GM12878 (cell line): ENCODE results near the gene SLC5A1. TPM values are rescaled to one million over a fixed set of nuclear protein-coding genes. Genes with fewer than 3 reads are reported as not detected.

Experiments used
- ATAC-seq: fragments of 200-7000 bp; cut with Tn5 transposase; 3 replicates; pipeline ENCODE4 v1.9.1; 2020; ENCODE audit warnings: mild to moderate bottlenecking, moderate library complexity
- BruUV-seq: library from RNA; stranded (reverse); fragments of 400-500 nt; replicated peaks from 2 replicates; lab custom pipeline; 2021; lab: Mats Ljungman, UMichigan
- CTCF ChIA-PET: fragments of 300-600 bp; sonication (Branson Sonifier 250); formaldehyde crosslinking; extraction: SDS; loops from one replicate; lab custom pipeline; 2021; ENCODE audit warnings: inconsistent platforms; lab: Yijun Ruan, JAX
- POLR2A ChIA-PET: fragments of 350-600 bp; formaldehyde crosslinking; extraction: SDS; loops from one replicate; lab custom pipeline; 2021; ENCODE audit warnings: inconsistent platforms; lab: Charles Lee
- RAD21 ChIA-PET: fragments of 300-600 bp; sonication (Branson Sonifier 250); formaldehyde crosslinking; loops from one replicate; lab custom pipeline; 2023; ENCODE audit warnings: antibody characterized with exemption; ENCODE audit not compliant: unreplicated experiment; lab: Charles Lee
- SMC1A ChIA-PET: fragments of 300-600 bp; sonication (Branson Sonifier 250); formaldehyde crosslinking; loops from one replicate; lab custom pipeline; 2023; ENCODE audit not compliant: unreplicated experiment, uncharacterized antibody; lab: Charles Lee
- DNase-seq: peaks from one replicate; pipeline ENCODE4 v3.0.0-alpha.2; 2011; ENCODE audit warnings: low read depth, low spot score
- FAIRE-seq: peaks from 3 replicates; lab custom pipeline; 2011; peaks lifted over from hg19 to GRCh38; lab: Jason Lieb, UNC
- H2AFZ ChIP-seq: 2 replicates; pipeline ENCODE4 v1.6.0; 2011; ENCODE audit warnings: low read depth, low read length, control low read depth; ENCODE audit not compliant: control insufficient read depth
- H3K27ac ChIP-seq: 2 replicates; pipeline ENCODE4 v1.5.1; 2011; ENCODE audit warnings: control low read depth; ENCODE audit not compliant: control insufficient read depth, insufficient read depth
- H3K27me3 ChIP-seq, 2 experiments: replicated peaks in 1 of 2; 2 replicates each; pipeline versions ENCODE4 v1.6.0 to v1.6.1; 2011; ENCODE audit warnings: low read length in 1 of 2; ENCODE audit not compliant: control insufficient read depth in 2 of 2, insufficient read depth in 2 of 2
- H3K36me3 ChIP-seq, 2 experiments: 2 replicates each; pipeline ENCODE4 v1.5.1; 2011; ENCODE audit warnings: low read length in 1 of 2; ENCODE audit not compliant: control insufficient read depth in 2 of 2, insufficient read depth in 2 of 2
- H3K4me1 ChIP-seq: 2 replicates; pipeline ENCODE4 v1.6.1; 2011; ENCODE audit warnings: mild to moderate bottlenecking, low read length, moderate library complexity, mixed read lengths; ENCODE audit not compliant: control insufficient read depth, insufficient read depth
- H3K4me2 ChIP-seq: 2 replicates; pipeline ENCODE4 v1.6.0; 2011; ENCODE audit warnings: control low read depth; ENCODE audit not compliant: control insufficient read depth, insufficient read depth
- H3K4me3 ChIP-seq: fragments of 200-600 bp; sonication (generic); 2 replicates; pipeline ENCODE4 v1.5.1; 2016
- H3K79me2 ChIP-seq: 2 replicates; pipeline ENCODE4 v1.6.0; 2011; ENCODE audit warnings: low read length; ENCODE audit not compliant: control insufficient read depth, insufficient read depth
- H3K9ac ChIP-seq: 2 replicates; pipeline ENCODE4 v1.8.0; 2011; ENCODE audit warnings: low read length, control low read depth, mixed read lengths; ENCODE audit not compliant: control insufficient read depth, insufficient read depth
- H3K9me3 ChIP-seq: replicated peaks from 3 replicates; pipeline ENCODE4 v1.5.1; 2011; ENCODE audit warnings: mild to moderate bottlenecking, low read length; ENCODE audit not compliant: control insufficient read depth, insufficient read depth
- H4K20me1 ChIP-seq: 2 replicates; pipeline ENCODE4 v1.6.0; 2011; ENCODE audit not compliant: control insufficient read depth, insufficient read depth
- BACH1 ChIP-seq: fragments of 450-650 bp; IDR thresholded peaks from 2 replicates; pipeline ENCODE4 v1.6.1; 2017; ENCODE audit warnings: mild to moderate bottlenecking, borderline replicate concordance
- CREM ChIP-seq: IDR thresholded peaks from 2 replicates; pipeline ENCODE4 v1.6.1; 2014; ENCODE audit warnings: antibody characterized with exemption, low read depth
- IKZF1 ChIP-seq: fragments of 450-650 bp; conservative IDR thresholded peaks from 2 replicates; pipeline ENCODE4 v1.6.1; 2017; ENCODE audit warnings: antibody characterized with exemption, mild to moderate bottlenecking
- JUND ChIP-seq: IDR thresholded peaks from 2 replicates; pipeline ENCODE4 v1.6.1; 2012; ENCODE audit warnings: low read depth, mild to moderate bottlenecking, low read length, improper control_type of control experiment, moderate library complexity
- MTA2 ChIP-seq: fragments of 450-650 bp; IDR thresholded peaks from 2 replicates; pipeline ENCODE4 v1.6.1; 2016; ENCODE audit warnings: low read depth, mild to moderate bottlenecking, moderate library complexity
- MYC ChIP-seq: IDR thresholded peaks from 2 replicates; pipeline ENCODE4 v1.6.1; 2011; ENCODE audit warnings: mild to moderate bottlenecking, low read length, moderate library complexity, inconsistent platforms; ENCODE audit not compliant: insufficient read depth, insufficient replicate concordance, insufficient read length, severe bottlenecking
- NFYA ChIP-seq: IDR thresholded peaks from 2 replicates; pipeline ENCODE4 v1.6.1; 2011; ENCODE audit warnings: low read depth, mild to moderate bottlenecking, low read length, improper control_type of control experiment, borderline replicate concordance
- NR2F1 ChIP-seq: fragments of 450-650 bp; conservative IDR thresholded peaks from 2 replicates; pipeline ENCODE4 v1.6.1; 2017; ENCODE audit warnings: mild to moderate bottlenecking
- RELA ChIP-seq: fragments of 450-650 bp; IDR thresholded peaks from 2 replicates; pipeline ENCODE4 v1.8.0; 2014; ENCODE audit warnings: borderline replicate concordance; ENCODE audit not compliant: partially characterized antibody
- SPI1 ChIP-seq: IDR thresholded peaks from 2 replicates; pipeline ENCODE4 v1.6.1; 2011; ENCODE audit warnings: low read depth, mild to moderate bottlenecking, low read length, moderate library complexity, borderline replicate concordance; ENCODE audit not compliant: insufficient read depth
- SREBF2 ChIP-seq: IDR thresholded peaks from 2 replicates; pipeline ENCODE4 v1.6.1; 2012; ENCODE audit warnings: mild to moderate bottlenecking, low read length
- STAT3 ChIP-seq: IDR thresholded peaks from 2 replicates; pipeline ENCODE4 v1.6.1; 2011; ENCODE audit warnings: low read depth, low read length, improper control_type of control experiment
- TCF12 ChIP-seq: IDR thresholded peaks from 2 replicates; pipeline ENCODE4 v1.6.1; 2011; ENCODE audit warnings: low read depth, mild to moderate bottlenecking, low read length
- TCF7 ChIP-seq: IDR thresholded peaks from 2 replicates; pipeline ENCODE4 v1.6.1; 2014; ENCODE audit warnings: antibody characterized with exemption, borderline replicate concordance
- ZNF207 ChIP-seq: fragments of 450-650 bp; IDR thresholded peaks from 2 replicates; pipeline ENCODE4 v1.6.1; 2014; ENCODE audit warnings: antibody characterized with exemption, mild to moderate bottlenecking, borderline replicate concordance
- ZNF217 ChIP-seq: fragments of 450-650 bp; IDR thresholded peaks from 2 replicates; pipeline ENCODE4 v1.6.1; 2017; ENCODE audit warnings: antibody characterized with exemption, mild to moderate bottlenecking
- ZZZ3 ChIP-seq: IDR thresholded peaks from 2 replicates; pipeline ENCODE4 v1.6.1; 2011; ENCODE audit warnings: low read depth; ENCODE audit not compliant: control insufficient read depth, insufficient read length
- WGBS: methylation state at CpG from one replicate; pipeline ENCODE4 v1.1.6; 2016; ENCODE audit warnings: low lambda C conversion rate; ENCODE audit not compliant: insufficient replicate concordance, insufficient coverage; ENCODE audit errors: missing lambda C conversion rate; 5-methylcytosine and 5-hydroxymethylcytosine counted together
- in situ Hi-C: fragments of 300-500 bp; cut with MboI; formaldehyde crosslinking; loops from 9 replicates; pipeline ENCODE4 v1.14.3; 2018; ENCODE audit warnings: mixed read lengths
- intact Hi-C: fragments of 100-400 bp; cut with micrococcal nuclease; formaldehyde crosslinking; loops from one replicate; pipeline ENCODE4 v1.14.2; 2022; ENCODE audit not compliant: unreplicated experiment
- polyA plus RNA-seq, 11 experiments: library from polyadenylated mRNA; depleted of rRNA in 4 of 11; unstranded in 6 of 11; stranded (reverse) in 5 of 11; fragments of >200 nt; fragmentation: Nextera tagmentation in 4 of 11; fragmentation: Illumina TruSeq in 1 of 11; extraction: Ambion mirVana in 4 of 11; extraction: Trizol in 1 of 11; gene quantifications; 1 replicate in 1 of 11; 2 replicates in 10 of 11; pipeline versions ENCODE4 v1.2.1 to v1.2.3, GENCODE V29; 2011 to 2016; ENCODE audit warnings: inconsistent platforms in 2 of 11, missing spikeins in 2 of 11, low read depth in 1 of 11
- total RNA-seq, 4 experiments: library from RNA; depleted of rRNA in 3 of 4; stranded (reverse); fragments of >200 nt in 3 of 4; fragmentation: Illumina TruSeq in 1 of 4; extraction: Trizol in 1 of 4; gene quantifications; 2 replicates each; pipeline versions ENCODE4 v1.2.1 to v1.2.3, GENCODE V29; 2013 to 2021
- TF ChIP-seq, protein P1 (sequence below): fragments of 450-650 bp; IDR thresholded peaks from 2 replicates; pipeline ENCODE4 v1.6.1; 2016; ENCODE audit warnings: mild to moderate bottlenecking, moderate library complexity, borderline replicate concordance

SLC5A1 gene
- total and polyA plus RNA-seq, 10 of the 15 experiments (the other 5 are each of a cell fraction or from before 2014, with no cell fraction given) = 0.01 TPM; not detected in 9

GRCh38 chr22:32050678-32051515, 7.8 kb downstream of the SLC5A1 start:
- H3K4me3 ChIP-seq = no peak overlapping the region
- 0% methylated on average over 5 of the region's 5 CpGs for WGBS
- H4K20me1 ChIP-seq = no peaks in the 10 kb centered on the region
- intact Hi-C loops (no loop called here), in situ Hi-C loops (no loop called here)
- ATAC-seq = peak; percentile 96
- H3K27ac ChIP-seq = no peak overlapping the region
- H3K27me3 ChIP-seq = no peaks in the 10 kb centered on the region; a peak in 1 of 4 replicates
- no peak overlapping the region for H3K9ac ChIP-seq
- FAIRE-seq = no peak
- no peaks in the 10 kb centered on the region for H3K36me3 ChIP-seq
- H3K4me2 ChIP-seq = no peak overlapping the region
- DNase-seq = peak; percentile 63
- ChIA-PET POLR2A (no interaction called here), CTCF (interaction anchor here (1.9 kb wide), 1 partner anchor 80 kb away, joined by 6 read pairs; no protein-coding TSS in a partner anchor), SMC1A (interaction anchor here (0.9 kb wide), 1 partner anchor 26 kb away, joined by 3 read pairs; no protein-coding TSS in a partner anchor), RAD21 (interaction anchor here (0.6 kb wide), 1 partner anchor 392 kb away, joined by 3 read pairs; no protein-coding TSS in a partner anchor)
- no peak overlapping the region for H2AFZ ChIP-seq
- H3K4me1 ChIP-seq = peaks cover 6% of the 10 kb centered on the region; the same call in 1 of the 2 replicates
- no TSS peak for BruUV-seq
- H3K79me2 ChIP-seq = no peaks in the 10 kb centered on the region
- H3K9me3 ChIP-seq = no peaks in the 10 kb centered on the region
- TF ChIP-seq RELA (no peak), BACH1 (peak; percentile 65; the same call in 1 of the 2 replicates), TCF12 (peak; percentile 42; the same call in 1 of the 2 replicates), MTA2 (peak; percentile 49; the same call in 1 of the 2 replicates), CREM (peak; percentile 64; the same call in 1 of the 2 replicates), SREBF2 (no peak), MYC (no peak), TCF7 (peak; percentile 86), JUND (no peak), NR2F1 (no peak), NFYA (no peak), ZNF217 (no peak), ZZZ3 (no peak), STAT3 (no peak), IKZF1 (peak; percentile 69; the same call in 1 of the 2 replicates), ZNF207 (no peak), SPI1 (no peak)
- TF ChIP-seq, protein P1, sequence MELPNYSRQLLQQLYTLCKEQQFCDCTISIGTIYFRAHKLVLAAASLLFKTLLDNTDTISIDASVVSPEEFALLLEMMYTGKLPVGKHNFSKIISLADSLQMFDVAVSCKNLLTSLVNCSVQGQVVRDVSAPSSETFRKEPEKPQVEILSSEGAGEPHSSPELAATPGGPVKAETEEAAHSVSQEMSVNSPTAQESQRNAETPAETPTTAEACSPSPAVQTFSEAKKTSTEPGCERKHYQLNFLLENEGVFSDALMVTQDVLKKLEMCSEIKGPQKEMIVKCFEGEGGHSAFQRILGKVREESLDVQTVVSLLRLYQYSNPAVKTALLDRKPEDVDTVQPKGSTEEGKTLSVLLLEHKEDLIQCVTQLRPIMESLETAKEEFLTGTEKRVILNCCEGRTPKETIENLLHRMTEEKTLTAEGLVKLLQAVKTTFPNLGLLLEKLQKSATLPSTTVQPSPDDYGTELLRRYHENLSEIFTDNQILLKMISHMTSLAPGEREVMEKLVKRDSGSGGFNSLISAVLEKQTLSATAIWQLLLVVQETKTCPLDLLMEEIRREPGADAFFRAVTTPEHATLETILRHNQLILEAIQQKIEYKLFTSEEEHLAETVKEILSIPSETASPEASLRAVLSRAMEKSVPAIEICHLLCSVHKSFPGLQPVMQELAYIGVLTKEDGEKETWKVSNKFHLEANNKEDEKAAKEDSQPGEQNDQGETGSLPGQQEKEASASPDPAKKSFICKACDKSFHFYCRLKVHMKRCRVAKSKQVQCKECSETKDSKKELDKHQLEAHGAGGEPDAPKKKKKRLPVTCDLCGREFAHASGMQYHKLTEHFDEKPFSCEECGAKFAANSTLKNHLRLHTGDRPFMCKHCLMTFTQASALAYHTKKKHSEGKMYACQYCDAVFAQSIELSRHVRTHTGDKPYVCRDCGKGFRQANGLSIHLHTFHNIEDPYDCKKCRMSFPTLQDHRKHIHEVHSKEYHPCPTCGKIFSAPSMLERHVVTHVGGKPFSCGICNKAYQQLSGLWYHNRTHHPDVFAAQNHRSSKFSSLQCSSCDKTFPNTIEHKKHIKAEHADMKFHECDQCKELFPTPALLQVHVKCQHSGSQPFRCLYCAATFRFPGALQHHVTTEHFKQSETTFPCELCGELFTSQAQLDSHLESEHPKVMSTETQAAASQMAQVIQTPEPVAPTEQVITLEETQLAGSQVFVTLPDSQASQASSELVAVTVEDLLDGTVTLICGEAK = no peak
